ENCODE measurements around the gene ZNF778. TPM values are rescaled to one million over a fixed set of nuclear protein-coding genes. Genes with fewer than 3 reads are reported as not detected.

ZNF778 gene
- total and polyA plus RNA-seq, 2 of the 13 experiments (the other 11 are each of a cell fraction or from before 2014, with no cell fraction given): 3.8 to 7.2 TPM

DNA sequence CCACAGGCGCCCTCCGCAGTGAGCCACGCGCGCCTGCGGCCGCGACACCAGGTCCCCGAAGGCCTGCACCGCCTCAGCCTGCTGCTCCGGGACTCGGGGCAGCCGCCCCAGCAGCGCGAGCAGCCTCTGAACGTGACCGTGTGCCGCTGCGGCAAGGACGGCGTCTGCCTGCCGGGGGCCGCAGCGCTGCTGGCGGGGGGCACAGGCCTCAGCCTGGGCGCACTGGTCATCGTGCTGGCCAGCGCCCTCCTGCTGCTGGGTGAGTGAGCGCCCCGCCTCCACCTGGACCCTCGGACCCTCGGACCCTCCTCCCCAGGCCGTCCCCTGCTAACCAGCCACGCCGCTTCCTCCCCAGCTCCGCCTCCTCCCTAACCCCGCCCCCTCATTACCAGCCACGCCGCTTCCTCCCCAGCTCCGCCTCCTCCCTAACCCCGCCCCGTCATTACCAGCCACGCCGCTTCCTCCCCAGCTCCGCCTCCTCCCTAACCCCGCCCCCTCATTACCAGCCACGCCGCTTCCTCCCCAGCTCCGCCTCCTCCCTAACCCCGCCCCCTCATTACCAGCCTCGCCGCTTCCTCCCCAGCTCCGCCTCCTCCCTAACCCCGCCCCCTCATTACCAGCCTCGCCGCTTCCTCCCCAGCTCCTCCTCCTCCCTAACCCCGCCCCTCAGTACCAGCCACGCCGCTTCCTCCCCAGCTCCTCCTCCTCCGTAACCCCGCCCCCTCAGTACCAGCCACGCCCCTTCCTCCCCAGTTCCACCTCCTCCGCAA lies 25.1 kb upstream of the ZNF778 start (continued):
- TF ChIP-seq, protein P1, sequence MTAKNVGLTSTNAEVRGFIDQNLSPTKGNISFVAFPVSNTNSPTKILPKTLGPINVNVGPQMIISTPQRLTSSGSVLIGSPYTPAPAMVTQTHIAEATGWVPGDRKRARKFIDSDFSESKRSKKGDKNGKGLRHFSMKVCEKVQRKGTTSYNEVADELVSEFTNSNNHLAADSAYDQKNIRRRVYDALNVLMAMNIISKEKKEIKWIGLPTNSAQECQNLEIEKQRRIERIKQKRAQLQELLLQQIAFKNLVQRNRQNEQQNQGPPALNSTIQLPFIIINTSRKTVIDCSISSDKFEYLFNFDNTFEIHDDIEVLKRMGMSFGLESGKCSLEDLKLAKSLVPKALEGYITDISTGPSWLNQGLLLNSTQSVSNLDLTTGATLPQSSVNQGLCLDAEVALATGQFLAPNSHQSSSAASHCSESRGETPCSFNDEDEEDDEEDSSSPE (CRISPR knock-in tag; IDR thresholded peaks at IDR 0.05): peak; percentile 61
- peak; percentile 84; the same call in 1 of the 2 replicates for TF ChIP-seq ZBTB1 (CRISPR knock-in tag; IDR thresholded peaks at IDR 0.05; ENCODE audit: borderline replicate concordance)
- 0 out of 2 replicates have a peak, but pooled peaks have one; percentile 68 for TF ChIP-seq KLF13 (CRISPR knock-in tag; IDR thresholded peaks at IDR 0.05)
- peak; percentile 75; the same call in 1 of the 3 replicates for TF ChIP-seq MXI1 (IDR thresholded peaks at IDR 0.05; ENCODE audit: borderline replicate concordance, low read depth, low read length)
- TF ChIP-seq DRAP1 (CRISPR knock-in tag; IDR thresholded peaks at IDR 0.05): peak; percentile 81; the same call in 1 of the 2 replicates
- peak; percentile 53 for TF ChIP-seq YY1 (IDR thresholded peaks at IDR 0.05; ENCODE audit: insufficient read depth, insufficient replicate concordance, low read depth, low read length)
- TF ChIP-seq JUN (CRISPR knock-in tag; IDR thresholded peaks at IDR 0.05): peak; percentile 48; the same call in 1 of the 2 replicates
- TF ChIP-seq ZNF784 (CRISPR knock-in tag; IDR thresholded peaks at IDR 0.05; ENCODE audit: borderline replicate concordance): peak; percentile 90
- TF ChIP-seq SALL1 (CRISPR knock-in tag; IDR thresholded peaks at IDR 0.05): peak; percentile 93
- TF ChIP-seq, protein P2, sequence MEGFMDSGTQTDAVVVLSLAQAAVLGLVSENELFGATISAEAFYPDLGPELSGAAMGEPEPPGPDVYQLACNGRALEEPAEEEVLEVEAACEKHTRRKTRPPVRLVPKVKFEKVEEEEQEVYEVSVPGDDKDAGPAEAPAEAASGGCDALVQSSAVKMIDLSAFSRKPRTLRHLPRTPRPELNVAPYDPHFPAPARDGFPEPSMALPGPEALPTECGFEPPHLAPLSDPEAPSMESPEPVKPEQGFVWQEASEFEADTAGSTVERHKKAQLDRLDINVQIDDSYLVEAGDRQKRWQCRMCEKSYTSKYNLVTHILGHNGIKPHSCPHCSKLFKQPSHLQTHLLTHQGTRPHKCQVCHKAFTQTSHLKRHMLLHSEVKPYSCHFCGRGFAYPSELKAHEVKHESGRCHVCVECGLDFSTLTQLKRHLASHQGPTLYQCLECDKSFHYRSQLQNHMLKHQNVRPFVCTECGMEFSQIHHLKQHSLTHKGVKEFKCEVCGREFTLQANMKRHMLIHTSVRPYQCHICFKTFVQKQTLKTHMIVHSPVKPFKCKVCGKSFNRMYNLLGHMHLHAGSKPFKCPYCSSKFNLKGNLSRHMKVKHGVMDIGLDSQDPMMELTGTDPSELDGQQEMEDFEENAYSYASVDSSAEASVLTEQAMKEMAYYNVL (CRISPR knock-in tag; IDR thresholded peaks at IDR 0.05; ENCODE audit: borderline replicate concordance): peak; percentile 56
- peak; percentile 64 for TF ChIP-seq DMAP1 (CRISPR knock-in tag; IDR thresholded peaks at IDR 0.05)
- peak; percentile 74; the same call in 1 of the 2 replicates for TF ChIP-seq CERS6 (CRISPR knock-in tag; IDR thresholded peaks at IDR 0.05)
- peak; percentile 63 for TF ChIP-seq PITX1 (CRISPR knock-in tag; IDR thresholded peaks at IDR 0.05)
- TF ChIP-seq ZFP90 (CRISPR knock-in tag; IDR thresholded peaks at IDR 0.05; ENCODE audit: borderline replicate concordance): peak; percentile 88; the same call in 1 of the 2 replicates
- TF ChIP-seq AGO1 (IDR thresholded peaks at IDR 0.05; ENCODE audit: low read depth, low read length, poor library complexity, severe bottlenecking): peak; percentile 94
- 0 out of 2 replicates have a peak, but pooled peaks have one; percentile 33 for TF ChIP-seq WIZ (CRISPR knock-in tag; IDR thresholded peaks at IDR 0.05)
- peak; percentile 85 for TF ChIP-seq ZNF747 (CRISPR knock-in tag; IDR thresholded peaks at IDR 0.05; ENCODE audit: borderline replicate concordance)
- peak; percentile 57 for TF ChIP-seq FOXO1 (CRISPR knock-in tag; IDR thresholded peaks at IDR 0.05)
- peak; percentile 97 for TF ChIP-seq ZBTB7A (CRISPR knock-in tag; IDR thresholded peaks at IDR 0.05)
- peak; percentile 59 for TF ChIP-seq MED8 (CRISPR knock-in tag; IDR thresholded peaks at IDR 0.05; ENCODE audit: insufficient replicate concordance)
- 0 out of 2 replicates have a peak, but pooled peaks have one; percentile 68 for TF ChIP-seq ZIK1 (CRISPR knock-in tag; IDR thresholded peaks at IDR 0.05; ENCODE audit: borderline replicate concordance, low read depth)
- peak; percentile 77 for TF ChIP-seq ZMYM4 (CRISPR knock-in tag; IDR thresholded peaks at IDR 0.05)

All from HepG2 (cell line).